ENCODE data around the gene ADD2.

Gene ADD2

DNA sequence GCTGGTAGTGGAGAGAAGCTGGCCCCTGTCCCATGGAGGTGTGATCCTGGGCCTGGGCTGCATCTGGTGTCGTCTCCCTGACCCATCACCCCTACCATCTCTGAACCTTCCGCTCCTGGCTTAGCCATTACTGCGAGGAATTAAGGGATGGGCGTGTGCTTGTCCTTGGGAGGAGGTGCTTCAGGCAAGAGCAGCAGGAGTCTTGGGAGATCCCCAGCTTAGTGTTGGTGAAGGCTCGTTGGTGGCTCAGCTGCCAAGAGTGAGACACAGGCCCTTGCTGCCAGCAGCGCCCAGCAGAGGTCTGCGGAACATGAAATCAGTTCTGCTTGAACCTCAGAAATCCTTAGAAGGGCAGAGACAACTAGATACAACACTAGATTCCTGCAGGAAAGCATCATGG lies 154.5 kb downstream of the ADD2 start:
- Histone ChIP-seq H3K4me3 (replicated peaks; ENCODE audit: low read depth, low read length) (no peak overlapping the region), H3K27me3 (replicated peaks; ENCODE audit: control insufficient read depth, insufficient read depth, low read length) (peaks cover 2% of the 10 kb centered on the region), H3K36me3 (ENCODE audit: control insufficient read depth, insufficient read depth, low read length) (no peaks in the 10 kb centered on the region)
- DNase-seq (ENCODE audit: extremely low read depth, insufficient read length) = no peak
- TF ChIP-seq, protein P1, sequence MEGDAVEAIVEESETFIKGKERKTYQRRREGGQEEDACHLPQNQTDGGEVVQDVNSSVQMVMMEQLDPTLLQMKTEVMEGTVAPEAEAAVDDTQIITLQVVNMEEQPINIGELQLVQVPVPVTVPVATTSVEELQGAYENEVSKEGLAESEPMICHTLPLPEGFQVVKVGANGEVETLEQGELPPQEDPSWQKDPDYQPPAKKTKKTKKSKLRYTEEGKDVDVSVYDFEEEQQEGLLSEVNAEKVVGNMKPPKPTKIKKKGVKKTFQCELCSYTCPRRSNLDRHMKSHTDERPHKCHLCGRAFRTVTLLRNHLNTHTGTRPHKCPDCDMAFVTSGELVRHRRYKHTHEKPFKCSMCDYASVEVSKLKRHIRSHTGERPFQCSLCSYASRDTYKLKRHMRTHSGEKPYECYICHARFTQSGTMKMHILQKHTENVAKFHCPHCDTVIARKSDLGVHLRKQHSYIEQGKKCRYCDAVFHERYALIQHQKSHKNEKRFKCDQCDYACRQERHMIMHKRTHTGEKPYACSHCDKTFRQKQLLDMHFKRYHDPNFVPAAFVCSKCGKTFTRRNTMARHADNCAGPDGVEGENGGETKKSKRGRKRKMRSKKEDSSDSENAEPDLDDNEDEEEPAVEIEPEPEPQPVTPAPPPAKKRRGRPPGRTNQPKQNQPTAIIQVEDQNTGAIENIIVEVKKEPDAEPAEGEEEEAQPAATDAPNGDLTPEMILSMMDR (IDR thresholded peaks at IDR 0.05; ENCODE audit: insufficient read depth, low read length, poor library complexity, severe bottlenecking) = no peak

DNA sequence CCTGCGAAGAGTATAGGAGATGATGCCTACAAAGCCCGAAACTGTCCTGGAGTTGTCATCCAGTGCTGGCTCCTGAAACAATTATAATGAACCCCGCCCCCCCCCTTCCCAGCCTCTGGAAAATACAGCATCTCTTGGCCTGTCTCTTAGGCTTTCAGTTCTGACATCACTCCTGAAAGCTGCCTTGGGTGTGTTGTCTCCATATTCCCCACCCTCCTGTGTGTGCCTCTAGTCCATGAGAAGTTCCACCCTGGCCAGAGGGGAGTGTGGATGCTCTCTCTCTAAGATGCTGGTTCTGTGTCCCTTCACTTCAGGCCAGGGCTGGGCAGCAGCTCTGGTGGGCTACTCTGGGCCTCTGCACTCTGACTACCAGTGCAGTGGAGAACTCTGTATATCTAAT lies 155.4 kb downstream of the ADD2 start:
- no peak overlapping the region for H3K4me3 ChIP-seq (replicated peaks; ENCODE audit: low read depth, low read length)
- DNase-seq (ENCODE audit: extremely low read depth, insufficient read length) = no peak
- TF ChIP-seq, protein P1 (IDR thresholded peaks at IDR 0.05; ENCODE audit: insufficient read depth, low read length, poor library complexity, severe bottlenecking) = no peak
- no peaks in the 10 kb centered on the region for H3K36me3 ChIP-seq (ENCODE audit: control insufficient read depth, insufficient read depth, low read length)
- H3K27me3 ChIP-seq (replicated peaks; ENCODE audit: control insufficient read depth, insufficient read depth, low read length) = peaks cover 2% of the 10 kb centered on the region

DNA sequence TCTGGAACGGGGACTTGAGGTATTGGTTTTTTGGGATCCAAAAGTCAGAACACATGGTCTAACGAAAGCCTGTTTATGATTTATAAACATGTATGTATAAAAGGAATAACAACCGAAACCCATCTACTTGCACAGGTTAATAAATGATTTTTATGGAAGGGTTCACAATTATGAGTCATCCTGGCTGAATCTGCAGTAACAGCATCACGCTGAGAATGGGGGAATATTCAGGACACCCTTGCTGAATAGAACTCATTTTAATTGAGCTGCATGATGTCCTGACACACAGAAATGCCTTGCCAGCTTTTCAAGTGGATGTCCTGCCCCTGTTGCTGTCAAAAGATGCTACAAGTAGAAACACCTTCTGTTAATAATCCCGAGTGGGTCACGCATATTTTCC lies 159.6 kb downstream of the ADD2 start:
- TF ChIP-seq, protein P1 (IDR thresholded peaks at IDR 0.05; ENCODE audit: insufficient read depth, low read length, poor library complexity, severe bottlenecking) = no peak
- H3K27me3 ChIP-seq (replicated peaks; ENCODE audit: control insufficient read depth, insufficient read depth, low read length) = peaks cover 2% of the 10 kb centered on the region
- no peak for DNase-seq (ENCODE audit: extremely low read depth, insufficient read length)

DNA sequence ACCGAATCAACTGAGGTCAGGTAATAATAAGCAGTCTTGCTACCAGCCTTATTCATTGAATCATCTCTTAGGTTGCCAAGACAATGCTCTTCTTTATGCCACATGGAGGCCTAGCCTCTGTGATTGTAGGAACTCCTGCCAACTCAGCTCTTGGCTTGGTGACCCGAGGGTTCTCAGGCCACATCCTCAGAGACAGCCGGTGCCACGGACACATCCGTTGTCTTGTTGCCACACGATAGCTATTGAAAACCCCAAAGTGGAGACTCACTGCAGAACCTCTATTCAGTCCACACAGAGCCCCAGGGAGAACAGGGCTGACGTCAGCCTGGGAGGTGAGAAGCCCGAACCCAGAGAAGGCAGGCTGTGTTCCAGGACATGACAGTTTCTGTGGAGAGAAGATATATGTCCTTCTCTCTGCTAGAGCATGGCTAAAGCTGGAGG lies 160.9 kb downstream of the ADD2 start:
- DNase-seq (ENCODE audit: extremely low read depth, insufficient read length) = no peak
- TF ChIP-seq, protein P1 (IDR thresholded peaks at IDR 0.05; ENCODE audit: insufficient read depth, low read length, poor library complexity, severe bottlenecking) = no peak
- Histone ChIP-seq H3K4me3 (replicated peaks; ENCODE audit: low read depth, low read length) (no peak overlapping the region), H3K27me3 (replicated peaks; ENCODE audit: control insufficient read depth, insufficient read depth, low read length) (no peaks in the 10 kb centered on the region; the same call in 1 of the 2 replicates), H3K36me3 (ENCODE audit: control insufficient read depth, insufficient read depth, low read length) (no peaks in the 10 kb centered on the region)

More for the DNA sequence above, 159.6 kb downstream of the ADD2 start:
- no peaks in the 10 kb centered on the region for H3K36me3 ChIP-seq (ENCODE audit: control insufficient read depth, insufficient read depth, low read length)
- no peak overlapping the region for H3K4me3 ChIP-seq (replicated peaks; ENCODE audit: low read depth, low read length)

Data from GM06990 (cell line).